ENCODE measurements around the gene AQP10.

DNA sequence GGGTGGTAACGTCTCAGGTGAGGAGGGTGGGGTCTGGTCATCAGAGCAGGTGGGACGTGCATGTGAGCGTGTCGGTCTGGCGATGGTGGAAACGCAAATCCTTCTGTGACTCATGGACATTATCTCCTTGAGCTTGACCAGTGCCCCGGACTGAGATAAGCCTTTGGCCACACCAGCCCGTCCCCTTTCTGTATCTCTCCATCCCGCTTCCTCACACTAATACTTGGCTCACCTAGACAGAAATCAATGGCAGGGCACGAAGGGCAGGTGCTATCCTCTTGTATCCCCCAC lies 7.9 kb upstream of the AQP10 start:
- TF ChIP-seq MXI1 (IDR thresholded peaks at IDR 0.05; ENCODE audit: low read depth, low read length) (no peak), POLR2A (IDR thresholded peaks at IDR 0.05; ENCODE audit: low read depth, low read length) (no peak), CBX5 (IDR thresholded peaks at IDR 0.05; ENCODE audit: low read depth) (no peak), EED (IDR thresholded peaks at IDR 0.05; ENCODE audit: low read depth) (no peak), EP300 (IDR thresholded peaks at IDR 0.05; ENCODE audit: borderline replicate concordance in 1 of 2, control insufficient read depth in 1 of 2, low read depth in 2 of 2, low read length in 2 of 2) (no peak), TCF7 (IDR thresholded peaks at IDR 0.05; ENCODE audit: borderline replicate concordance) (no peak), EGR1 (IDR thresholded peaks at IDR 0.05; ENCODE audit: borderline replicate concordance in 1 of 2, low read depth in 2 of 2, low read length in 2 of 2) (no peak), HDAC6 (IDR thresholded peaks at IDR 0.05; ENCODE audit: unreplicated experiment) (no peak)
- TF ChIP-seq, protein P1, sequence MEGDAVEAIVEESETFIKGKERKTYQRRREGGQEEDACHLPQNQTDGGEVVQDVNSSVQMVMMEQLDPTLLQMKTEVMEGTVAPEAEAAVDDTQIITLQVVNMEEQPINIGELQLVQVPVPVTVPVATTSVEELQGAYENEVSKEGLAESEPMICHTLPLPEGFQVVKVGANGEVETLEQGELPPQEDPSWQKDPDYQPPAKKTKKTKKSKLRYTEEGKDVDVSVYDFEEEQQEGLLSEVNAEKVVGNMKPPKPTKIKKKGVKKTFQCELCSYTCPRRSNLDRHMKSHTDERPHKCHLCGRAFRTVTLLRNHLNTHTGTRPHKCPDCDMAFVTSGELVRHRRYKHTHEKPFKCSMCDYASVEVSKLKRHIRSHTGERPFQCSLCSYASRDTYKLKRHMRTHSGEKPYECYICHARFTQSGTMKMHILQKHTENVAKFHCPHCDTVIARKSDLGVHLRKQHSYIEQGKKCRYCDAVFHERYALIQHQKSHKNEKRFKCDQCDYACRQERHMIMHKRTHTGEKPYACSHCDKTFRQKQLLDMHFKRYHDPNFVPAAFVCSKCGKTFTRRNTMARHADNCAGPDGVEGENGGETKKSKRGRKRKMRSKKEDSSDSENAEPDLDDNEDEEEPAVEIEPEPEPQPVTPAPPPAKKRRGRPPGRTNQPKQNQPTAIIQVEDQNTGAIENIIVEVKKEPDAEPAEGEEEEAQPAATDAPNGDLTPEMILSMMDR (IDR thresholded peaks at IDR 0.05 in 2 of 3, conservative IDR thresholded peaks at IDR 0.05 in 1 of 3; ENCODE audit: control insufficient read depth in 2 of 3, extremely low read depth in 1 of 3, insufficient read depth in 1 of 3, low read depth in 3 of 3, low read length in 3 of 3): no peak

Measured in GM12878 (cell line).